HL-60 (cell line): ENCODE data around the gene CFAP299.

Source experiments
- POLR2AphosphoS5 ChIP-seq: IDR thresholded peaks from 2 replicates; pipeline ENCODE4 v1.6.1; 2012; ENCODE audit warnings: low read depth
- TF ChIP-seq, protein P1 (sequence below): IDR thresholded peaks from one replicate; pipeline ENCODE4 v1.5.1; 2011; ENCODE audit warnings: low read length, control low read depth, inconsistent platforms; ENCODE audit not compliant: insufficient read depth

DNA sequence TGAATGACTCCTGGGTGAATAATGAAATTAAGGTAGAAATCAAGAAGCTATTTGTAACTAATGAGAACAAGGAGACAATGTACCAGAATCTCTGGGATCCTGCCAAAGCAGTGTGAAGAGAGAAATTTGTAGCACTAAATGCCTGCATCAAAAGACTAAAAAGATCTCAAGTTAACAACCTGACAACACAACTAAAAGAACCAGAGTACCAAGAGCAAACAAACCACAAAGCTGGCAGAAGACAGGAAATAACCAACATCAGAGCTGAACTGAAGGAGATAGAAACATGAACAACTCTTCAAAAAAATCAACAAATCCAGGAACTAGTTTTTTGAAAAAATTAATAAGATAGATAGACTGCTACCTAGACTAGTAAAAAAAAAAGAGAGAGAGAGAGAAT lies 8.4 kb downstream of the CFAP299 start:
- TF ChIP-seq, protein P1, sequence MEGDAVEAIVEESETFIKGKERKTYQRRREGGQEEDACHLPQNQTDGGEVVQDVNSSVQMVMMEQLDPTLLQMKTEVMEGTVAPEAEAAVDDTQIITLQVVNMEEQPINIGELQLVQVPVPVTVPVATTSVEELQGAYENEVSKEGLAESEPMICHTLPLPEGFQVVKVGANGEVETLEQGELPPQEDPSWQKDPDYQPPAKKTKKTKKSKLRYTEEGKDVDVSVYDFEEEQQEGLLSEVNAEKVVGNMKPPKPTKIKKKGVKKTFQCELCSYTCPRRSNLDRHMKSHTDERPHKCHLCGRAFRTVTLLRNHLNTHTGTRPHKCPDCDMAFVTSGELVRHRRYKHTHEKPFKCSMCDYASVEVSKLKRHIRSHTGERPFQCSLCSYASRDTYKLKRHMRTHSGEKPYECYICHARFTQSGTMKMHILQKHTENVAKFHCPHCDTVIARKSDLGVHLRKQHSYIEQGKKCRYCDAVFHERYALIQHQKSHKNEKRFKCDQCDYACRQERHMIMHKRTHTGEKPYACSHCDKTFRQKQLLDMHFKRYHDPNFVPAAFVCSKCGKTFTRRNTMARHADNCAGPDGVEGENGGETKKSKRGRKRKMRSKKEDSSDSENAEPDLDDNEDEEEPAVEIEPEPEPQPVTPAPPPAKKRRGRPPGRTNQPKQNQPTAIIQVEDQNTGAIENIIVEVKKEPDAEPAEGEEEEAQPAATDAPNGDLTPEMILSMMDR = no peak
- no peak for TF ChIP-seq POLR2AphosphoS5
